GM04504 (cell line): ENCODE results near the gene LYPD6B.
A peak's percentile ranks its signal among the peaks of the same experiment; 100 is the strongest.

Experiments
- DNase-seq: peaks from one replicate; pipeline ENCODE4 v3.0.0-alpha.2; 2012; ENCODE audit warnings: low read depth

Gene LYPD6B

DNA sequence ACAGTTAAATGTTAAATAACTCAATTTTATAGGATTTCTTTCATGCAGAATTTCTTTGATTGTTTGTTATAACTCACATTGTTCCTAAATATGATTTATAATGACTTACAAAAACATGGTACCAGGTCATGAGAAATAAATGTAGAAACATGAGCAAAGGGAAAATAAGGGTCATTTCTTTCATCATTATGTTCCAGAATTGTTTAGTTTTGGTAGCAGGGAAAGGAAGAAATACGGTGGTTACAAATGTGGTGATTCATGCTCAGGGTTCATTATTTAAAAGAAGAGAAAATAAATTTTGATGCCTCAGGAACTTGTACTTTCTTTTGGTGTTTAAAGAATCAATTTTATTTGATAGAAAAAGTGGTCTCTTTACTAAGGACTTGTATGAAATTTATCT is 4.4 kb downstream of the LYPD6B start:
- no peak for DNase-seq

DNA sequence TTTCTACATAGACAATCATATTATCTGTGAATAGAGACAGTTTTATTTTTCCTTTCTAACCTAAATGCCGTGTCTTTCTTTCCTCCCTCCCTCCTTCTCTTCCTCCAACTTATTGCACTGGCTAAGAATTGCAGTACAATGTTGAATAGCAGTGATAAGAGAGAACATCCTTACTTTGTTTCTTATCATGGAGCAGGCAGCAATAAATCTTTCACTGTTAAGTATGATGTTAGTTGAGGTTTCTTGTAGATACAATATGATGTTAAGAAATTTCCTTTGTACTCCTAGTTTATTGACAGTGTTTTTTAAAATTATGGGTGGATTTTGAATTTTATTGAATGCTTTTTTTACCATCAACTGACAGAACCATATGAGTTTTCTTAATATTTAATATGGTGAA is 6.0 kb downstream of the LYPD6B start:
- DNase-seq = no peak

DNA sequence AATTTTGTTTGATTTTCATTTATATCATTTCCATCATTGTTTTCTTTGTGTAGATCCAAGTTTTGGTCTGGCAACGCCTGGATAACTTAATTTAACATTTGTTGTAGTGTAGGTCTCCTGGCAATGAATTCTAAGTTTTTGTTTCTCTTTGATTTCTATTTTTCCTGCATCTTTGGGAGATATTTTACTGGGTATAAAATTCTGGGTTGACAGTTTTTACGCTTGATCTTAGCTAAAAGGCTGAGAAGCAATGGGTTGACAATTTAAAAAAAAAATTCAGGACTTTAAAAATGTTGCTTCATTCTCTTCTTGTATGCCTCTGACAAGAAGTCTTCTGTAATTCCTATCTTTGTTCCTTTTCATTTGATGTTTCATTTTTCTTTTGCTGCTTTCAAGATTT is 8.6 kb downstream of the LYPD6B start:
- DNase-seq = no peak

DNA sequence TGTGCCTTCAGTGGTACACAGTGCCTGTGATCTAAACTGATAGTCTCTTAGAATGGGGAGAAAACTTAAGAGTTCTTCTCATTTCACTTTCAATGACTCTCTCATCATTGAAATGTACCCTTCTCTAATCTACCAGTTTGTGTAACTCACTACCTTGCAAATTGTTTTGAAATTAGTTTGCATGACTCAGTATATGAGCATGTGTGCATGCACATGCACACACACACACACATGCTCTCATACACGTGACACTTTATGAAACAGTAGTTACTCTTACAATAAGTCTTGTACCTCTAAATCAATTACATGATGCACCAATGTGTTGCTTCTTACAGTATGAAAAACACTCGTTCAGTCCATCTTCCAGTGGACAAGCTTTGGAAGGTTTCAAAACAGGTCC is 10.6 kb downstream of the LYPD6B start:
- DNase-seq = no peak

DNA sequence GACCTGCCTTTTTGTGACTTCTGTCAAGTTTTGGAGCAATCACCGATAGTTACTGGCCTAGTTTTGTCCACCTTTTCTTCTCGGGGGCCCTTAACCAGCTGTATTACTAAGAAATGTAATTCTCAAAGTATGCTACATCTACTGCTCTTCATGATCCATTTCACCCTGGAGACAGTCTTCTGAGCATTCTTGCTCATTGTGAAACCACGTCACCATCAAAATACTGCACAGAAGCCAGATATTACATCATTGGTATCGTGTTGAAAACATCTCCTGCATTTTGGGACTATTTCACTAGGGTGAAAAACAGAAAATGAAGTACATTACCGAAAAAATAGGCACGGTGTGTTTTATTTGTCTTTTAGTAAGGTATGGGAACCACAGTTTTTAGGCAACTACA is 11.7 kb downstream of the LYPD6B start:
- no peak for DNase-seq

DNA sequence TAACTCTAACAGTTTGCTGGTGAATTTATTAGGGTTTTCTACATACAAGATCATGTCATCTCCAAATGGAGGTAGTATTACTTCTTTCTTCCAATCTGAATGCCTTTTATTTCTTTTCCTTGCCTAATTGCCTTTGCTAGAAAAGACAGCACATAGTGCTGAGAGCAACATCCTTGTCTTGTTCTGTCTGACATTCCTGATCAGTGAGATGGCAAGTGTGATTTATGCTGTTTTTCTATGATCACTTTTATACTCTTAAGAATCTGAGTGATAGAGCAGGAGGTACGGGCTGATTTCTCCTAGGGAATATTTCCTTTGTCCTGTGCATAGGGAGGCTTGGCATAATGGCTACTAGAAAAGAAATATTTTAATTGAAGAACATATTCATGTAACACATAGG is 17.3 kb downstream of the LYPD6B start:
- no peak for DNase-seq

DNA sequence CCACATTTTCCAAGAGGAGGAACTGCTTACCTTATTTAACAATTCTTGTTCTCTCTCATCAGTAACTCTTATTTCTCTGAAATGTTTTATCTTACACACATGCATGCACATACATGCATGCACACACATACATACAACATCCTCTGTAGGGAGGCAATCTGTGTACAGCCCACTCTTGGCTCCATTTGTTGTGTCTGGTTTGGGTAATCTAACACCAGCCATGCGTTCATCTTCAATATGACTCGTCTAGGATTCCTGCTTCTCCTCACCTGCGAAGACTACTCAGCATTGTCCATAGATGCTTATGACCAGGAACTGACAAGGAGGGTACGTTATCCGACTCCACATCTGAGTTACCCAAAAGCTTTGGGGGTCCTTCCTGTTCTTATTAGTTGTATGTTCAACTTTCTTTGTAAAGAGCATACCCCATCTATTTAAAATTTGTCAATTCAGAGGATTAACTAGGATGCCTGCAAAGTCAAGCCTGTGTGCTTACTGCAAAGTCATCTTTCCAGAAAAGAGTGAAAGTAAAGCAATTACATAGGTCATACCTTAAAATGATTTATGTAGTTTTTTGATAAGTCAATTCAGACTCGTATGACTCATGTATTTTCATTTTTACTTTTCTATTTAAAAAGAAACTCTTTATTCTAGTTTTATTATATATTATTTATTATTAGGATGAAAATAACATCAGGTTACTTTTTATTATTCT is 18.2 kb downstream of the LYPD6B start:
- DNase-seq = no peak

DNA sequence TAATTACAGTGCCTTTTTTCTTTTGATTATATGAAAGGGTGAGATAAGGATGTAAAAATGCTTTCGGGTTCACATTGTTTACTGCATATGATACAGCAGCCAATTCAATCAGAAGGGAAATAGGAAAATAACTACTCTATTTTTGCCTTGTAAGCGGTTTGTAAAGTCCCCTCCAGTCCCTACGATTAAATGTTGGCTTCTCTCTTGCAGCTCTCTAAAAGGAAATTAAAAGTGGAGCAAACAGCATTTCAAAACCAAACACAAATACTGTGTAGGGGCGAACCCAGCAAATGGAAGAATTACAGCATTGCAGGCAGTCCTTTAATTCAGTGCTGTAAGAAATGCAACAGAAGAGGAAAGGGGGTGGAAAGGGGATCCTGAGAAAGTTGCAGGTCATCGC is 18.9 kb downstream of the LYPD6B start:
- no peak for DNase-seq

DNA sequence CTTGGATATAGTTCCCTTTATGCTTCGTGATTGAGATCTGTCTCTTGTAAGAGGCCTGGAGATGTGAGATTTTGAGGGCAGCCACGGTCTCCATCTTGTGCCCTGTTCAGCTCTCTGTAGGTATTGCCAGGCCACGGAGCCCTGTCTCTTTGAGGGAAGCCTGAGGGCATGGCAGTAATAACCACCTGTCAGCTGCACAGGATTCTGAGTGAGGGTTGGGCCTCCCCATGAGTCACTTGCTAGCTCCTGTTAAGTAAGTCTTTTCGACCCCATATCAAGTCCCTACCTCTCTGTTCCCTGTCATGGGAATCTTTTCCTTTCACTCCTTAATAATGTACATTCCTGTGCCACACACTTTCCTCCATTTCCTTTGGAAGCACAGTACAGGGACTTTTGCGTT is 20.4 kb downstream of the LYPD6B start:
- DNase-seq = no peak

DNA sequence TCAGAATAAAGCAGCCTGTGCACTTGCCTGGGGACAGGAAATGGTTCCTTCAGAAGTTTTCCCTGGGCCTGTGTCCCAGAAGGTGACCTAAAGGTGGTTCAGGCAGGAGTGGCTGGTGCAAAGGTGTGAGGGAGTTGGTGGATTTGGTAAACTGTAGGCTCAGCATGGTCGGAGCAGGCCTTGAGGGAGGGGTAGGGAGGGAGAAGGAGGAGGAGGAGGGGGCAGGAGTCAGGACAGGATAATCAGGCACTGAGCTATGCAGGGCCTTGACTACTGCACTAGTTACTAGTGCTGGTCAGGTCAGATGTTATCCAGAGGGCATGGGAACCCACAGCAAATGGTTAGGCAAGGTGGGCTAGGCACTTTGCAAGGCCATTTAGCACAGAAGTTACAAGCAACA is 21.3 kb downstream of the LYPD6B start:
- DNase-seq = no peak

DNA sequence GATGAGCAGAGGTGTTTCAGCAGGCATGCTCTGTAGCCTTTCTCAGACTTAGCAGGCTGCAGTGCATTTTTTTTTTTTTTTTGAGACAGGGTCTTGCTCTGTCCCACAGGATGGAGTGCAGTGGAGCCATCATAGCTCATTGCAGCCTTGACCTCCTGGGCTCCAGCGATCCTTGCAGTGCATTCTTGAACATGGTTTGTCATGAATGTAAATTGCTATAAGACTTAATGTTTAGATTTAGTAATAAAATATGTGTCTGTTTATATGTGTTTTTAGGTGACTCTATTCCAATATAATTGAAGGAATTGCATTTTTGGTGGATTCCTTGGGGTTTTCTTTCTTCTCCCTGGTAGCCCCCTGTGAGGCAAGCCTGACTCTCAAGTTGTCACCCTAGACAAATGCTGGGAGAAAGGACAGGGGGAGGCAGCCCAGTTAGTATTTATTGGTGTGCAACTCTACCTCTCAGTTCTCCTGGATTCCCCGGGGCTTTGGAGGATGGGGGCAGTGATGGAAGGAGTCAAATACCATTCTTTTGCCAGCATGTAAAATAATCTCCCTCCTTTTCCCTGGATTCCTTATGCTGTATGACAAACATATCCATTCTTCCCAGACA is 22.7 kb downstream of the LYPD6B start:
- DNase-seq = no peak

DNA sequence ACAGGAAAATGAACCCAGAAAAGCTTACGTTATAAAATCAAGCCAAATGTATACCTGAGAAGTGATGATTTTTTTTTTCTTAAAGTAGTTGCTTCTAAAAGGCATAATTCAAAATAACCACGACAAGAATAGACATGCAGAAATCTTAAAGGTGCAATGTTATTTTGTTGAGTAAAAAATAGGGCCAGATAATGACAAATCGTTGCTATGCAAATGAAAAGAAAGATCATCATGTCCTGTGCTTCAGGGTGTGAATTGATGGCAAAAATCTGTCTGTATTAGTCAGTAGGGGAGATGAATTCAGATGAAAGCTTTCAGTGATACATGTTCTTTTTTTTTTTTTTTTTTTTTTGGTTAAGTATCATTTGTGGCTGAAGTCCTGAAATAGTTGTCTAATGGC is 24.0 kb downstream of the LYPD6B start:
- DNase-seq = no peak

DNA sequence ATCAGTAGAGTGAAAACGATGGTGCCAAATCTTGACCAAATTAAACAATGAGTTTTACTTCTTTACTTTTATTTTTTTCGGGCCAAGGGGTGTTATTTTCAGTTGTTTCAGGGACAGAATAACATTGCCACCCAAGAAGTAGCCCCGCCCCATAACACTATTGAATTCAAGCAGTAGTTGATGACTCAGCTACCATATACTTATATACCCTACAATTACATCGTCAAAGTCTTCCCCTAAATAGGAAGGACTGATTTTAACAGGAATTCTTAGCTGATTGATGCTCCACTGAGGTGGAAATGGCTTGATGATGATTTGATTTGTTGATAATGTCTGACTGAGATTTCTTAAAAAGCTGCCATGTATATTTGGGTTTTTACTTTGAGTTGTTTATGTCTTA is 24.7 kb downstream of the LYPD6B start:
- no peak for DNase-seq

DNA sequence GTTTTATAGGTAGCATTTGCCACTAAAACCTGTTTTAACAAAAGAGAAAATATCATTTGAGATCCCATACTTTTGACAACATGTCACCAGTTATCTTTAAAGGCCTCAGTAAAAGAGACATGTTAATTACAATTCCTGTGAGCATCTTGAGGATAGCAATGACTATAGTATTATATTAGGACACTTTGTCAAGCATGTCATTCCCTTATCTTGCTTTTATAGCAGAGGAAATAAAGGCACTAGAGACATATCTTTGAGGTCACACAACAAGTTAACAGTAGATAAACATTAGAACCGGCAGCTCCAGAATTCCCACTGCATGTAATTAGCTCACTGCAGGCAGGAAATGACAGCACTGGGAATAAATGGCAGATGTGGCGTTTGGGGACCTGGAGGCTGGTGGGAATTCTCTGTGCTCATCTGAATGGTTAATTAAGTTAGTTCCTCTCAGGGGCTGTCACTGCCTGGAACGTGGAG is 25.9 kb downstream of the LYPD6B start:
- DNase-seq = no peak

DNA sequence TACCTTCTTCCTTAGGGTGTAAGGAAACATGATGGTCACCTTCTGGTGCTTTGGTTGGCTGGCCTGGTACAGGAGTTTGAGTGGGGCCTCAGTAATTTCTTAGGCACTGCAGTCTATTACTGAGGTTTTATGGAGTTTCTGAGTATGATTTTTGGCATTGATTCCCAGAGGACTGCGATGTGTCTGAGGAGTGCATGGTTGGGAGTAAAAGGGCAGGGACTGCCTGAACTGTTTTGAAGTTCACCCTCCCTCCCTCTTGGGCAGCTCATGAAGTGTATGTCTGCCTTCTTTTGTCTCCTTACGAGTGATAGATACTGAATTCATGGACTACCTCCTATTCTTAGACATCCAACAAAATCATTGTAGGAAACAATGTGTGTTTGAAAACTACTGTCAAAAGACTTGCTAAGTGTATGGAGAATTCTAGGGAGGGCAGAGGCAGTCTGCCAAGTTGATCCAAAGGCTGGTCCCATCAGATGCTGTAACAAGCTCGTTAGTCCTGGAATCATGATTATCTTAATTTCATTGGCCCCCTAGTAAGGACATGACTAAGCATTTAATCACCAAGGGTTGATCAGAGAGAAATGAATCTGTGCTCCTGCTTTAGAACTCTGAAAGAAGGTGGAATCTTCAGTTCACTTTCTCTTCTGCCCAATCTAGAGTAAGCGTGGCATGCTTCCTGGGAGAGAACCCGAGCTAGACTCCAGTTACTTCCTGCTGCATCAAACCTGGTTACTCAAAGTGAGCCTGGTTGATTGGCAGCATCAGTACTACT is 26.5 kb downstream of the LYPD6B start:
- no peak for DNase-seq

DNA sequence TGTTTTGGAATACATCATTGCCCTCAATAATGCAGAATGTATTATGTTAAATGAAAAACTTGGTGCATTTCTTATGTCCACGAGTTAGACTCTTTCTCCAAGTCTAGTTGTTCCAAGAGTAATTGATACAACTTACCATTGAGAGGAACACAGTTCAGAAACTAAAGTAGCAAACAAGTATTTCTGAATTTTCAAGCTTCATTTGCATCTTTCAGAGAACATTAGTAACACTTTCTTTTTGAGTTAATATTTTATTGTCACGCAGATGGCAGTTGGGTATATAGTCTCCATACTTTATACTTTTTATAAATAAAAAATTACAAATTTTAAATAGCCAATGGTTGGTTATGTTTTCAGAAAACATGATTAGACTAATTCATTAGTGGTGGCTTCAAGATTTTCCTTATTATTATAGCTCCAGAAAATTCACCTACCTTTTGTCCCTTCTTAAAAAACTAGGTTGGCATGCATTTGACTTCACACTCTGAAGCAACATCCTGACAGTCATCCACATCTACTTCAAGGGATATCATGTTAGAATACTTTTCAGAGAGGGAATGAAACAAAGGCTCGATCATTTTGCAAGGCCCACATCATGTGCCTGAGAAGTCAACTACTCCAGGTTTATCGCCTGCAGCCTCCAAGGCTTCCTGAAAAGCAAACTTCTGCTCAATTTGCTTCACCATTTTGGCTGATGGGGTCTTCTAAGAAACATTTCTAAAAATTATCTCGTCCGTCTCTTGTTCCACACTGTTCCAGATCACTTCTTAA is 29.9 kb downstream of the LYPD6B start:
- no peak for DNase-seq

DNA sequence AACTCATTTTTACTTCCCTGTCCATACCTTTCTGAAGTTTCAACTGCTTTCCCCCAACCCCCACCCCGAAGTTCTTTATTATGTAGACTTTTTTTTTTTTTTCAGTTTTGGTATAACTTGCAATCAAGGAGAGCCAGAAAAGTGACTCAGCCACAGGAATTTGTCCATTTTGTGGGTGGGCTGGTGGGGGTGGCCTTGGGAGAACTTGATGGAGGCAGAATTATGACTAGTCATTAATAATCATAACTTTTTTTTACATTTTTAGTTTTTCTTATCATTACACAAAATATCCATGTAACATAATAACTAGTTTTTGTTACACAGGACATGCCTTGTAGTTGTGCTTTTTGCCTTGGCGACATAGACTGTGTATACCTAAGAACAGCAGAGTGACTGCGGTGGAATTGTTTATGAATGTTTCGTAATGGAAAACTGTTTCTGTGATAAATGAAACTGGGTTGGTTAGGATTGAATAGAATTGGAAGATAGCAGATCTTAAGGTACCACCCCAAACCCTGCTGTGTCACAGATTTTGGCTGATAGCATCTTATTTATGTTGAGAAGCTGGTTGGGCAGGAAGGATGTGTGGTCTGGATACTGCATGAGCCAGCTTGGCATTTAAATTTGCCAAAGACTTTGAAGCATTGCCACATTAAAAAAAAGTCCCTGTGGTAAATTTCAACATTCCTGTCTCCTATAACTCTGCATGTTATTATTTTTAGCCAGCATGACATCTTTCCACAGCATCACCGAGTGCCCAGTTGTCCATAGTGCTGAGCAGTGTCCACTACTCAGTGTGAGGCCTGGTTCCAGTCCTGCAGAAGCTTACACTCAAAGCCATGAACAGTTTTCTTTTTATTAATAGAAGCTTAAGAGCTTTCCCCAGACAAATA is 30.7 kb downstream of the LYPD6B start:
- DNase-seq = peak; percentile 72

DNA sequence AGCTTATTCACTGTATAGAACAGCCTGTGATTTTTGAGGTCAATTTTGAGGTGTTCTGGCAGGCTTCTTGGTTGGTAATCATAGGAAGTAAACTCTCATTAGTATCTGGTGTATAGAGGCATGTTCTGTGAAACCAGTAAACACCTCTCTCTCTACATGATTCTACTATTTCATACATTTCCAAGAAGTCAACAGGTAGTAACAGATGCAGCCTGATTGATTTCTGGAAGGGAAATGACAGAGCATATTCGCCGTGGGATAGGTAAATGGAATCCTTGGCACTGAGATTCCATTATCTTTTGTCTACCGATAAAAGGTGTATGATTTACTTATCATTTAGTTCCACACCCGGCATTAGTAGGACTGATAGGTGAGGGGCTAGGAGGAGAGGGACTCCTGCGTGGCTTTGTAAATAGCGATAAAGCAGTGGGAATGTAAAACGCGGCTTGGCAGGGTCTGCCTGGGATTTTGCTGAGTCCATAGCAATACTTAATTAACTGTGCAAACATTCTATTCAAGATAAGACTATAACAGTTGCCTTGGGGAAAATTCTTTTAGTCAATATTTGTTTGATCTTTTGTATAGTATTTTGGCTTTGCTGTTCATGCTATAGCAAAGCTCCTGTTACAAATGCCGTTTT is 32.3 kb downstream of the LYPD6B start:
- no peak for DNase-seq

DNA sequence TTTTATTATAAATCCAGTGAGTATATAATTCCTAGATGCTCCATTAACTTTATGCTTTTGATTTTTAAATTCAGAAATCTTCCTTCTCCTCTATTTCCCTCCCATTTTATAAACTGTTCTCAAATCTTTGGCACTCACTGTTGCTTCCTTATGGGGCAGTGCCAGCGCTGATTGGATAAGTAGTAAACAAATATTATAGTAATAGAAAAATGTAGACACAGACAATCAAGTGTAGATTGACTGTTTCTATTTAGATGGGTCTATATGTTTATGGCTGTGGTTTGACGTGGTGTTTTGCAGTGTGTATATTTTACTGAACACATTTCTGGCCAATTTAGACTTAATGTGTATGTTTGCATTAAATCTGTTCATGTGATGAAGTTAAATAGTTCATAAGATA is 36.6 kb downstream of the LYPD6B start:
- DNase-seq = no peak

DNA sequence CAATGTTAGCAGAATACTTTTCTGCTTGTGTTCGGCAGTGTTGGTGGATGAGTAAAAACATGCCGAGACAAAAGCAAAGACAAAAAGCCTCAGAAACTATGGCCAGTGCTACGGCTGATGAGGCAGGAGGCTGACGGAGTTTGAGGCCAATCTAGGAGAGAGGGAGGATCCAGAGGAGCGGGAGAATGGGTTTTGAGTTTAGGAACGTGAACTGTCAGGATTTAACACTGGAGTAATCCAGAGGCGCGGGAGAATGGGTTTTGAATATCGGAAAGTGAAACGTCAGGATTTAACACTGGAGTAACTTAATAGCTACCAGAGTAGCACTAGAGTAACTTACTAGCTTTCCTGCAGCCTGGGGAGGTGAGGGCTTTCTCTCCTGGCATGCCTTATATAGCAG is 37.4 kb downstream of the LYPD6B start:
- DNase-seq = no peak

DNA sequence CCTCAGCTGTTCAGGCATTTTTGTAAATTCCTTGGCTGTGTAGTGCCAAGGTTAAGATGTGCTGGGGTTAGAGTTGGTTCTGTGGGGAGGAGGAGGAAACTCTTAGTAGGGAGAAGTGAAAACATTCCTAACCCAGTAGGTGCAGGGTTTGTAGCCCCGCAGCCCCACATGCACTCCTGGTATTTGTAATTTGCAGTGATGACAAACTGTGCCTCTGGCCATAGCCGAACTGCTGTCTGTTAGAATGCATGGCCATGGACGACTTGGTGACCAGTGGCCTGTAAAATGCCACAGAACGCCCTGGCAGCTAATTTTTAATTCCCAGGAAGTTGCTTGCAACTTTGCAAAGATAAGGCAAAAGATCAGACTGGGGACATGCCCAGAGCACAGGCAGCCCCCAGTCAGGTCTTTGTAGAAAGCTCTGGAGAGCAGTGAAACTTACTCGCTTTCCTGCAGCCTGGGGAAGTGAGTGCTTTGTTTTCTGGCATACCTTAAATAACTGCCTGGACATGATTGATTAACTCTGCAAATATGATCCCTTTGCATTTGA is 38.4 kb downstream of the LYPD6B start:
- DNase-seq = no peak
